Fibroblast of skin of left quadriceps (primary cell): Measurements from ENCODE around the gene KRT75.
"Not testable (repeated sequence)": the region's sequence is repeated elsewhere in the genome, so short reads cannot be mapped to it uniquely, and the experiment has no call there.

Source experiments
- DNase-seq, 2 experiments: peaks; one replicate each; pipeline ENCODE4 v3.0.0-alpha.2; 2013; ENCODE audit warnings: low read depth in 2 of 2

KRT75 gene

GRCh38 chr12:52415870-52416750 is 18.1 kb downstream of the KRT75 start:
- DNase-seq = peak; percentile 68 to 71

- no peak for DNase-seq
Measured at GRCh38 chr12:52414936-52415335, 19.2 kb downstream of the KRT75 start.

- DNase-seq = no peak
Measured at GRCh38 chr12:52413782-52414345, 20.3 kb downstream of the KRT75 start.

GRCh38 chr12:52413202-52413601 is 21.0 kb downstream of the KRT75 start:
- no peak for DNase-seq

GRCh38 chr12:52411815-52412214 is 22.4 kb downstream of the KRT75 start:
- no peak for DNase-seq

- not testable (repeated sequence) for DNase-seq
Measured at GRCh38 chr12:52410589-52411248, 23.5 kb downstream of the KRT75 start.

- no peak for DNase-seq
Measured at GRCh38 chr12:52407918-52408317, 26.3 kb downstream of the KRT75 start.

- no peak for DNase-seq
Measured at GRCh38 chr12:52405922-52406385, 28.2 kb downstream of the KRT75 start, which contains the start of gene KRT82. Gene KRT82, minus strand, starts transcription at chr12:52406335. Its CDS starts 58 bp downstream, at chr12:52406277.

- no peak for DNase-seq
Measured at GRCh38 chr12:52404951-52405350, 29.2 kb downstream of the KRT75 start.

- DNase-seq = no peak
Measured at GRCh38 chr12:52403561-52403960, 30.6 kb downstream of the KRT75 start.

- DNase-seq = no peak
Measured at GRCh38 chr12:52402873-52403540, 31.2 kb downstream of the KRT75 start.

GRCh38 chr12:52402377-52402776 is 31.8 kb downstream of the KRT75 start:
- no peak for DNase-seq

GRCh38 chr12:52401926-52402325 is 32.2 kb downstream of the KRT75 start:
- no peak for DNase-seq

GRCh38 chr12:52401526-52401925 is 32.6 kb downstream of the KRT75 start:
- DNase-seq = no peak

- no peak for DNase-seq
Measured at GRCh38 chr12:52400906-52401305, 33.3 kb downstream of the KRT75 start.

GRCh38 chr12:52399756-52400155 is 34.4 kb downstream of the KRT75 start:
- DNase-seq = no peak

GRCh38 chr12:52398176-52398575 is 36.0 kb downstream of the KRT75 start:
- DNase-seq = no peak

- DNase-seq = no peak
Measured at GRCh38 chr12:52396656-52397055, 37.5 kb downstream of the KRT75 start.

- peak; percentile 13 to 25 for DNase-seq
Measured at GRCh38 chr12:52395761-52396434, 38.3 kb downstream of the KRT75 start.

GRCh38 chr12:52394836-52395405 is 39.2 kb downstream of the KRT75 start:
- DNase-seq = no peak

- DNase-seq = no peak
Measured at GRCh38 chr12:52392465-52393007, 41.6 kb downstream of the KRT75 start.
